Measurements from ENCODE around the gene POTEJ.
"Not testable (repeated sequence)": the region's sequence is repeated elsewhere in the genome, so short reads cannot be mapped to it uniquely, and the experiment has no call there.

DNA sequence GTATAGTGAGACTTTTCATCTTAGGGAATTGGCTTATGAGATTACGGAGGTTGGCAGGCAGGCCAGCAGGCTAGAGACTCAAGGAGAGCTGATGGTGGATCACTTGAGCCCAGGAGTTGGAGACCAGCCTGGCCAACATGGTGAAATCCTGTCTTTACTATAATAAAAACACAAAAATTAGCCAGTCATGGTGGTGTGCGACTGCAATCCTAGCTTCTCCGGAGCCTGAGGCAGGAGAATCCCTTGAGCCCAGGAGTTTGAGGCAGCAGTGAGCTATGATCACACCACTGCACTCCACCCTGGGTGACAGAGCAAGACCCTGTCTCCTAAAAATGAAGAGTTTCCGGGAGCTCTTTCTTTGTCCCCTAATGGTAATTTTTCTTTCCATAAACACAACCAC lies 26.5 kb upstream of the POTEJ start:
- TF ChIP-seq, protein P1, sequence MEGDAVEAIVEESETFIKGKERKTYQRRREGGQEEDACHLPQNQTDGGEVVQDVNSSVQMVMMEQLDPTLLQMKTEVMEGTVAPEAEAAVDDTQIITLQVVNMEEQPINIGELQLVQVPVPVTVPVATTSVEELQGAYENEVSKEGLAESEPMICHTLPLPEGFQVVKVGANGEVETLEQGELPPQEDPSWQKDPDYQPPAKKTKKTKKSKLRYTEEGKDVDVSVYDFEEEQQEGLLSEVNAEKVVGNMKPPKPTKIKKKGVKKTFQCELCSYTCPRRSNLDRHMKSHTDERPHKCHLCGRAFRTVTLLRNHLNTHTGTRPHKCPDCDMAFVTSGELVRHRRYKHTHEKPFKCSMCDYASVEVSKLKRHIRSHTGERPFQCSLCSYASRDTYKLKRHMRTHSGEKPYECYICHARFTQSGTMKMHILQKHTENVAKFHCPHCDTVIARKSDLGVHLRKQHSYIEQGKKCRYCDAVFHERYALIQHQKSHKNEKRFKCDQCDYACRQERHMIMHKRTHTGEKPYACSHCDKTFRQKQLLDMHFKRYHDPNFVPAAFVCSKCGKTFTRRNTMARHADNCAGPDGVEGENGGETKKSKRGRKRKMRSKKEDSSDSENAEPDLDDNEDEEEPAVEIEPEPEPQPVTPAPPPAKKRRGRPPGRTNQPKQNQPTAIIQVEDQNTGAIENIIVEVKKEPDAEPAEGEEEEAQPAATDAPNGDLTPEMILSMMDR (IDR thresholded peaks at IDR 0.05), result not testable (repeated sequence)
- TF ChIP-seq POLR2A (IDR thresholded peaks at IDR 0.05), result not testable (repeated sequence)
